Stimulated activated CD4-positive, alpha-beta T cell treated with anti-CD3 and anti-CD28 coated beads, Interleukin-4, amount 100 ng/mL, for 24 hours (primary cell): ENCODE data around the gene ANKRD10.

Source experiments
- DNase-seq: peaks from one replicate; pipeline ENCODE4 v3.0.0-alpha.2; 2020

The ANKRD10 gene

DNA sequence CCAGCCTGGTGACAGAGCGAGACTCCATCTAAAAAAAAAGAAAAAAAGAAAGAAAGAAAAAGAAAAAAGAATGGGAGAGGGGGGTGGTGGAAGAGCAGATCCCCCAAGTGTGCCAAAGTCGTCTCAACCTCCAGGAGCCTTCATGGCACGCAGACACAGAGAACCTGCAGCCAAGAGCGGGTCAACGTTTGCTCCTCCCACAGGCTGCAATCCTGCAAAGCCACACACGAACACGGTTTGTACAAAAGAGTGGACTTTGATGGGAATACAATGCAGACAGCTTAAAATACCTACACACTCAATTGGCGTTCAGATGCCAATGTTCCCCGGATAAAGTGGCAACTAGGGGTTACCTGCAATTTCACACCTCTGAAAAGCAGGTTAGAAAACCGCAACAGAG is 29.4 kb downstream of the ANKRD10 start:
- no peak for DNase-seq

GRCh38 chr13:110884517-110884916 is 30.4 kb downstream of the ANKRD10 start:
- no peak for DNase-seq

DNA sequence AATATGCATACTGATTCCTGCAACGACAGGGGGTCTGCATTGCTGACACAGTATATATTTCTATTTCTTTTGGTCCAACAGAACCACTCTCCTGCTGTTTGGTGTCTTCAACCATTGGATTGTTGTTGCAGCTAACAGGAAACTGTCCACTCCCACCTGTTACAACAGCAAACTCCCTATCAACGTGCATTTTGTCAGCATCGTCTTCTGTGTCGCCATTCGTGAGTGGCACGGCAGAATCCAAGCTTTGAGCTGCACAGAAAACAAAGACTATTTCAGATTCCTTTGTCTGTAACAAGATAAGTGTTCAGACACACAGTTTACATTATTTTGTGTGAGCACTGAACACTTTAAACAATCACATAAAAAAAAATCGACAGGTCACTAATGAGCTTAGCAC is 31.3 kb downstream of the ANKRD10 start:
- DNase-seq: no peak

- no peak for DNase-seq
These were observed 31.9 kb downstream of the ANKRD10 start for GRCh38 chr13:110882972-110883371.

DNA sequence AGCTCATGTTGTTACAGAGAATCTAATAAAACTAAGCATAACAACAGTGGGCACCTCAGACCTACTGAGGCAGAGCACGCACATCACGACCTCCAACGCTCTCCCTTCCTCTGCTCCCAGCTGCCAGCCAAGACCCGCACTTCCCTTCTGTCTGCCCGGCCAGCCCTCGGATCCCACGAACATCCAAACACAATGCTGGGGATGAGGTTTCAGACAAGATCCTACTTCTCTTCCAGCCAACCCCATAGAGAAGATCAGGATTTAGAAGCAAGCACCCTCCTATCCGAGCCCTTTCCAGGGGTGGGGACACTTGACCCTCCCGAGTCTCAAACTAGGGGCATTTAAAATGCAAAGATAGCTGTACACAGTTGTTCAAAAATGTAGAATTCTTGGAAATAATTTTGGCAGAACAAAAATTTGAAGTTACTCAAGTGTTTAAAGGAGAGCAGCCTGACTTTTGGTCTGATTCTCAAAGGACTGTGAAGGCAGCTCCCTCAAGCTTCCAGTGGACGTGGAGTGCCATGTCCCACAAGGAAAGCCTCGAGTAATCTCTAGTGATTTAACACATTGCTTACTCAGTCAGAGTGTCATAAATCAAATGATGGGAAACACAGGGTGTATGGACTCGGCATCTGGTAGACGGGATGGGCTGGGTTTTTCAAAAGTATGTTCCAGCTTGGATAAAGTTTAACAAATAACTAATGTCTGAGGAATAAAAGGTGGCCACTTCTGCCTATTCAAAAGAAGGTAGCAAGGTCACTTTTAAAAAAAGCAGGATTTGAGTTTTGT is 32.8 kb downstream of the ANKRD10 start:
- DNase-seq: no peak

DNA sequence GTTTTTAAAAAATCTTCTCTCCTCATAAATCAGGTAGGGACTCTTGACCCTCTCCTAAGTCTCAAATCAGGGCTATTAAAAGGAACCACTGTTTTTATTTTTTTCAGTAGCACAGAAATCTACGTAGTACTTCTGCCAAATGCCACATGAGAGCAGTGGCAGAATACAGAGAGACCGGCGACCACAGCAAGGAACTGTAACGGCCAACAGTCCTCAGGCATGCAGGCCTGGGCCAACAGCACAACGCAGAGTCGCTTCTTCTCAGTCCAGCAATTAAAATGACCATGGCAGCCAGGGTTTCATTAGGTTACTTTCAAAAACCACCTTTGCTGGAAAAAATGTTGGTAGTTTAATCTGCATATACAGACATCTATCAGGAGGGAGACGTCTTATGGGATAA is 34.2 kb downstream of the ANKRD10 start:
- no peak for DNase-seq

GRCh38 chr13:110879482-110879881 is 35.4 kb downstream of the ANKRD10 start:
- DNase-seq: no peak

- no peak for DNase-seq
These were observed 37.1 kb downstream of the ANKRD10 start for GRCh38 chr13:110877737-110878258.

DNA sequence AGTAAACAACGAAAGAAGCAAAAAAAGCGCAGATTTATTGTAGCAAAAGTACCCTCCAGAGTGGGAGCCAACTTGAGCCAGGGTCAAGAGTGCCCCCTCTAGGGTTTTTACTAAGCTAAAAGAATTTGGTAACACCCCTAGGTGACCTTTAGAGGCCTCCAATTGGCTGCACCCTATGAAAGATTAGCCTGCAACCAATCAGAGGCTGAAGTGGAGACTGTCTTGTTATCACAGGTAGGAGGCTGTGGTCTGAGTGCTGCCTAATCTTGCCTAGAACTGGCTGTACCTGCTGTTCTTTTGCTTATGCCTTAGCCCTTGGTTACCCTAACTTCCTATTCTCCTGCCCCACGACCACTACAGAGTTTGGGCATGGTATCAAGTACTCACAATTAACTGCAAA is 38.3 kb downstream of the ANKRD10 start:
- no peak for DNase-seq

- no peak for DNase-seq
These were observed 39.6 kb downstream of the ANKRD10 start for GRCh38 chr13:110875241-110875640.

- DNase-seq: peak; percentile 59
These were observed 40.3 kb downstream of the ANKRD10 start for GRCh38 chr13:110874508-110874960.

- no peak for DNase-seq
These were observed 41.0 kb downstream of the ANKRD10 start for GRCh38 chr13:110873639-110874507.

DNA sequence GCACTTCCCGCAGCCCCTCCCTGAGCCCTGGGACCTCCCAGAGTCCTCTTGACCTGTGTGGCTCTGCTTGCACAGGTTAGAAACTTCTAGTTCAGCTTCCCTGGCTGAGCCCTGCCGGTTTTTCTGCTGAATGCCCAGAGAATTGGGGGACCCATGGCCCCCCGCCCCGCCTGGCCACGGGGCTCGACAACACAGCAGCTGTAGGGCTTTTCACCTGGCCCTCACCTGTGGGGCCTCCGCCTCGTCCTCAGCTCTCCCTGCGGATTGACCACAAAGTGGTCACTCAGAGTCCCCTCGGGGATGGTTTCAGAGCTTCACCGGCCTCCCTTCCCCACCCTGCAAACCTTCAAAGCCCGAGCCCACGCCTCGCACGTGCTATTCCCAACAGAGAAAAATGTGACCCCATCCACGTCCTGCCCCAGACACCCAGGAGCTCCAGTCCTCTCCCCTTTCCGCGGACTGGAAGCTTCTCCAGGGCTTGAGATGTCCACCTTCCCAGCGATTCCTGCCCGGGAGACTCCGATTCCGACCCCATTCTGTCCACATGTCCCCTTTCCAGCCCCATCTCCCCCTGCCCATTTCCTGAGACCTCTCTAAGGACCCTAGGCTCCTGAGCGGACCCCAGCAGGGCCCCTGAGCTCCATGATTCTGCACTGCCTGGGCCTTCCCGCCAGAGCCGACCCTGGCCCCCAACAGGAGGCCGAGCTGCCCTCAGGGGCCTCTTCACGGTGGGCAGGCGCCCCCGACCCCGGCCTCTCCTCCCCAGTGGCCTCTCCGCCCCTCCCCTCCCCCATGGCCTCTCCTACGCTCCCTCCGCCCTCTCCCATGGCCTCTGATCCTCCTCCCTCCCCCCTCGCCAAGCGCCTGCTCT is 41.9 kb downstream of the ANKRD10 start:
- no peak for DNase-seq

DNA sequence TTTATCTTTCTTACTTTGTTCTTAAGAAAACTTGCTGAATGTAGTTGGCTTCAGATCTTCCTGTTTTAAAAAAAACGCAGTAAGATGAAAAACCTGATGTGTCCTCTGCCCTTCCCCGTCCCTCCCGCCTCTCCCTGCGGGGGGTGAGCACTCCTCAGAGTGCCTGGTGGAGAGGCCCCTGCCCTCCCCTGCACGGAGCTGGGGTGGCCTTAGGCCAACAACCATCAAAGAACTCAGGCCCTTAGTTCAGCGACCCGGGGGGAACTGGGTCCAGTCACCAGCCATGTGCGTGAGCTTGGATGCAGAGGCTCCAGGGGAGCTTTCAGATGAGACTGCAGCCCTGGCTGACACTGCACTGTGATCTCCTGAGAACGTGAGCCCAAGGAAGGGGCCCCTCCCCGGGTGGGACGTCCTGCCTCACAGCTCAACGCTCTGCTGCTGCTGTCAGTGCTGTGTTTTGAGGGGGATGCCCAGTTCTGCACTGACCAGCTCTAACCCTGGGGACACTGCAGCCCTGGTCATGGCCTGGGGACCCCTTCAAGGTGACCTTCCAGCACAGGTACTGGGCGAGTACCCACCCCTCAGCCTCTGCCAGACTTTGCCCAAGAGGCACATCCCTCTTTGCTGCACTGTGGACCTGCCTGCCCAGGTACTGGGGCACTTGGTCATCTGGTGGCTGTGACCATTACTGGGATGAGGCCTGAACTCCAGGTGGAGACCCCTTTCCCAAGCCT is 42.7 kb downstream of the ANKRD10 start:
- DNase-seq: no peak

DNA sequence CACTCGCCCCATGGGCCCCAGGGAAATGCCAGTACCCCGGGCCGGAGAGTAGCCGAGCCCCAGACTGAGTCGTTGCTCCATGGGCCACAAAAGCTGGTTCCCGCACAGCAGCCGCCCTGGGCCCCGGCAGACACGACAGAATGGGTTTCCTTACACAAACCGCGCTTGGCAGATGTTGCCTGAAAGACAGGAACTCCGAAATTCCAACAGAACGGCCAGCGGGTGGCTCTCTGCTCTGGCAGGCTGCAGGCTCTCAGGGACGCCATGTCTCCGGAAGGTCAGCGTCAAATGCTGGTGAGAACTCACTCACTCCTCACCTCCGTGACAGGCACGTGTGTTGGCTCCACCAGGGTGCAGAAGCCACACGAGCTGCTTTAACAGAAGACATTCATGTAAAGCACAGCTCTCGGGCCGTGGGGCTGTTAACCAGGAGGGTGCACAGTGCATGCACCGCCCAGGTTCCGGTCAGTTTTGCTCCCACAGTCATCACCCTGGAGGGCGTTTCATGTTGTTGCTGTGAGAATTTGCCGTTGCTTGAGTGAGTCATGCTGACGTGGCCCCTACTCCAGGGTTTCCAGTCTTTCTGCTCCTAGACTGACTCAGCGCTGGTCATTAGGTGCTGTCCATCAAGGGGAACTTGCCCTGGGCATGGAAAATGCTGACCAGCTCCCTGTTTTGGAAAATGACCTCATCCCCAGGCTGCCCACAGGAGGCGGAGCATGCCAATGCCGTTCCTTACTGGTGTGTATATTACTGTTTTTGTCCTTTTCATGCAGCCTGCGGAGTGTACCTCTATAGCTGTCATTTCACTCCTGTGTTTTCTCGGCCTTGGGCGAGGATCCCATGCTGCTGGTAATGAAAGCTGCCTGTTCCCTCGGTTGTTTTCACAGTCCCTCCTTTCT is 44.8 kb downstream of the ANKRD10 start:
- peak; percentile 11 for DNase-seq

GRCh38 chr13:110869231-110869804 is 45.6 kb downstream of the ANKRD10 start:
- DNase-seq: no peak

- DNase-seq: no peak
These were observed 46.1 kb downstream of the ANKRD10 start for GRCh38 chr13:110868720-110869119.

- no peak for DNase-seq
These were observed 47.5 kb downstream of the ANKRD10 start for GRCh38 chr13:110867380-110867779.

DNA sequence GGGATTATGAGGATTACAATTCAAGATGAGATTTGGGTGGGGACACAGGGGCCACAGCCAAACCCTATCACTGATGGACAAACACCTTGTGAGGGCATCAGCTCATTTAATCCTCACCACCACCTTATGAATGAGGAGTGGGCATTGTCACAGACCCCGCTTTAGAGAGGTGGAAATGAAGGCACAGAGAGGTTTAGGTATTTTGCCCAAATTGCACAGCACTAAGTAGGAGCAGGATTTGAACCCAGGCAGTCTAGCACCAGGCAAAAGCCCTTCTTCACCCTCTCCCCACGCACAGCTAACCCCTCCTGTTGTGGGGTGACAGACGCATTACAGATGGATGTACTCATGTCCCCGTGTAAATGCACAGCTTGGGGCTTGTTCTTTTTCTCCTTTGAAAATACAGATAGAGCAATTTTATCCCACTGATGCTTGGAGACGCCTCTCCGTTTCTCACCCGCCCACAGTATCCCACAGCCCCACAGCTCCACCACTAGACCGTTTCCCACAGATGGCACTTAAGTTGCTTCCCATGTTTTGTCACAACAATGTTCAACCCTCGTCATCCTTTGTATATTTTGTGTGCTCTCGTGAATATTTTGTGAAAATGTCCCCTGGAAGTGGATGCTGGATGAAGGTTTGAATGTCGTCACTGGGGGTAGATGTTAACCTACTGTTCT is 48.2 kb downstream of the ANKRD10 start:
- DNase-seq: no peak

GRCh38 chr13:110863685-110864084 is 51.2 kb downstream of the ANKRD10 start:
- DNase-seq: no peak
